GM19025 (cell line): ENCODE measurements around the gene TEP1.
"Not testable (repeated sequence)": the region's sequence is repeated elsewhere in the genome, so short reads cannot be mapped to it uniquely, and the experiment has no call there.

Experiments used
- ATAC-seq: cut with Tn5 transposase; IDR thresholded peaks from one replicate; pipeline ENCODE4 v1.9.1; 2021; ENCODE audit warnings: mild to moderate bottlenecking, low read depth, moderate library complexity; ENCODE audit not compliant: unreplicated experiment

The TEP1 gene

GRCh38 chr14:20346713-20347112, 66.6 kb downstream of the TEP1 start:
- ATAC-seq, result no peak

- no peak for ATAC-seq
These were observed 67.9 kb downstream of the TEP1 start for GRCh38 chr14:20345366-20345765.

GRCh38 chr14:20343862-20344220, 69.5 kb downstream of the TEP1 start:
- no peak for ATAC-seq

GRCh38 chr14:20343092-20343861, 70.0 kb downstream of the TEP1 start, which contains the start of gene PARP2:
Gene PARP2, plus strand, starts transcription at chr14:20343635. Its CDS starts 7 bp downstream, at chr14:20343642.
- peak; percentile 94 for ATAC-seq

GRCh38 chr14:20341646-20342045, 71.7 kb downstream of the TEP1 start:
- no peak for ATAC-seq

- ATAC-seq, result not testable (repeated sequence)
These were observed 72.3 kb downstream of the TEP1 start for GRCh38 chr14:20341032-20341431.

- ATAC-seq, result no peak
These were observed 79.3 kb downstream of the TEP1 start for GRCh38 chr14:20334017-20334416.

GRCh38 chr14:20333494-20333841, 79.8 kb downstream of the TEP1 start:
- ATAC-seq, result peak; percentile 17

- peak; percentile 99 for ATAC-seq
These were observed 80.4 kb downstream of the TEP1 start, which contains the start of gene CCNB1IP1 for GRCh38 chr14:20332788-20333493. Gene CCNB1IP1, minus strand, starts transcription at chr14:20333279. Its CDS starts 16,756 bp downstream, at chr14:20316523.

GRCh38 chr14:20332431-20332787, 80.9 kb downstream of the TEP1 start:
- no peak for ATAC-seq

- no peak for ATAC-seq
These were observed 82.2 kb downstream of the TEP1 start for GRCh38 chr14:20331053-20331613.

GRCh38 chr14:20329355-20329754, 83.9 kb downstream of the TEP1 start:
- ATAC-seq, result no peak

GRCh38 chr14:20328705-20329104, 84.6 kb downstream of the TEP1 start:
- no peak for ATAC-seq

GRCh38 chr14:20327005-20327869, 86.1 kb downstream of the TEP1 start:
- no peak for ATAC-seq

- no peak for ATAC-seq
These were observed 95.6 kb downstream of the TEP1 start for GRCh38 chr14:20317720-20318119.
